Testis (tissue), 2 donors: Measurements from ENCODE around the gene PCSK5.

ENCODE experiments used
- CTCF ChIP-seq, 3 experiments: fragments of 450-650 bp in 2 of 3; fragments of 200-600 bp in 1 of 3; sonication (generic) in 1 of 3; IDR thresholded peaks; one replicate each; pipeline ENCODE4 v1.5.1; 2016 to 2019; ENCODE audit warnings: antibody characterized with exemption in 3 of 3, mild to moderate bottlenecking in 2 of 3, moderate library complexity in 1 of 3
- POLR2A ChIP-seq: fragments of 450-650 bp; IDR thresholded peaks from one replicate; pipeline ENCODE4 v1.6.1; 2017; ENCODE audit warnings: antibody characterized with exemption, mild to moderate bottlenecking, moderate library complexity

GRCh38 chr9:76022317-76022716 lies 131.8 kb downstream of the PCSK5 start:
- TF ChIP-seq CTCF (IDR thresholded peaks at IDR 0.05) (no peak), POLR2A (no peak)
